Heart right ventricle (tissue), 16 donors: ENCODE data around the gene IRX4. TPM values are rescaled to one million over a fixed set of nuclear protein-coding genes. Genes with fewer than 3 reads are reported as not detected.

ENCODE experiments used
- ATAC-seq, 8 donors: fragments of 200-7000 bp; cut with Tn5 transposase; one replicate each; pipeline ENCODE4 v1.9.1; 2020; ENCODE audit warnings: mild to moderate bottlenecking in 8 of 8, moderate library complexity in 8 of 8, moderate number of reproducible peaks in 1 of 8
- DNase-seq, 2 donors: peaks; one replicate each; pipeline ENCODE4 v3.0.0-alpha.2; 2020
- H3K27ac ChIP-seq, 10 donors: fragments of 200-600 bp; sonication (generic) in 2 of 10; one replicate each; pipeline versions ENCODE4 v1.5.0 to v1.8.0; 2020 to 2022; ENCODE audit warnings: mild to moderate bottlenecking in 3 of 10
- H3K27me3 ChIP-seq, 7 donors: fragments of 200-600 bp; one replicate each; pipeline ENCODE4 v1.8.0; 2021 to 2022; ENCODE audit warnings: mild to moderate bottlenecking in 2 of 7
- H3K36me3 ChIP-seq, 9 donors: fragments of 200-600 bp; sonication (generic) in 1 of 9; one replicate each; pipeline versions ENCODE4 v1.5.0 to v1.8.0; 2020 to 2022; ENCODE audit warnings: mild to moderate bottlenecking in 2 of 9
- H3K4me1 ChIP-seq, 9 donors: fragments of 200-600 bp; sonication (generic) in 1 of 9; one replicate each; pipeline versions ENCODE4 v1.5.0 to v1.8.0; 2020 to 2022; ENCODE audit warnings: mild to moderate bottlenecking in 4 of 9
- H3K4me3 ChIP-seq, 10 donors: fragments of 200-600 bp; sonication (generic) in 2 of 10; one replicate each; pipeline versions ENCODE4 v1.5.0 to v1.8.0; 2020 to 2022; ENCODE audit warnings: mild to moderate bottlenecking in 7 of 10, moderate library complexity in 2 of 10
- H3K9me3 ChIP-seq, 11 donors: fragments of 200-600 bp in 10 of 11; sonication (generic) in 2 of 11; one replicate each; pipeline versions ENCODE4 v1.5.0 to v1.8.0; 2013 to 2022; ENCODE audit warnings: mild to moderate bottlenecking in 2 of 11, control low read depth in 1 of 11, moderate library complexity in 1 of 11
- WGBS, 2 donors: extraction: QIAGEN DNeasy Blood & Tissue Kit; methylation state at CpG; one replicate each; pipeline ENCODE4 v1.1.7; 2013; ENCODE audit warnings: inconsistent platforms in 1 of 2; 5-methylcytosine and 5-hydroxymethylcytosine counted together
- intact Hi-C, 10 donors: fragments of 100-400 bp; cut with DNase I; formaldehyde crosslinking; loops; one replicate each; pipeline versions ENCODE4 v1.11.1 to v1.14.2; 2022
- polyA plus RNA-seq, 2 donors: library from polyadenylated mRNA; stranded (reverse); fragments of 200-250 nt; gene quantifications; one replicate each; pipeline ENCODE4 v1.2.3, GENCODE V29; 2013
- total RNA-seq, 10 donors: library from RNA; stranded (reverse); fragmentation: NEBNext Ultra II Directional in 3 of 10; extraction: Animal tissue kit (Norgen Biotek cat#: 25700) in 3 of 10; gene quantifications; one replicate each; pipeline versions ENCODE4 v1.2.1 to v1.2.4, GENCODE V29; 2021 to 2023
- TF ChIP-seq, protein P1 (sequence below), 9 donors: fragments of 200-600 bp; sonication (generic) in 2 of 9; IDR thresholded peaks; one replicate each; pipeline versions ENCODE4 v1.5.0 to v1.8.0; 2021 to 2022; ENCODE audit warnings: antibody characterized with exemption in 9 of 9, mild to moderate bottlenecking in 5 of 9, moderate library complexity in 1 of 9
- donor health status: Arrhythmogenic right ventricular cardiomyopathy.
- donor health status: ischemic (EF 13 %, LVEDD 7.1; RV severe dilation, severe dysfunction).
- donor health status: healthy with polysubstance abuse.
- donor health status: DM: no; HTN: yes; CAD: no.
- donor health status: DM: no; HTN: no; CAD: no.
- donor health status: ischemic (EF 25% LVEDD 6.9; RV normal size, moderate dysfunction).
- donor health status: ischemic (EF 25% LVEDD 5.7; RV mildly dilated, moderate dysfunction).
- donor health status: healthy.
- donor health status: DM: yes; HTN: yes; CAD: no.
- donor health status: Ischemic cardiomyopathy.
- donor health status: ischemic (EF 35%, LVEDD 5.7; RV mildly dilated, moderate dysfunction).
- donor health status: nonischemic (EF 11% LVEDD 7.7; RV severe dilation, severe dysfunction).
- donor health status: DM: yes; HTN: yes; CAD: no.
- donor health status: PGD.
- donor health status: ischemic (EF 29% LVEDD 5.4; RV normal size, mild dysfunction).
- donor health status: nonischemic (EF 23%, LVEDD 6.1; RV moderate dilation, normal function).

Gene IRX4
- total and polyA plus RNA-seq, 12 donors = 6.1 to 19.1 (median 11.2) TPM

DNA sequence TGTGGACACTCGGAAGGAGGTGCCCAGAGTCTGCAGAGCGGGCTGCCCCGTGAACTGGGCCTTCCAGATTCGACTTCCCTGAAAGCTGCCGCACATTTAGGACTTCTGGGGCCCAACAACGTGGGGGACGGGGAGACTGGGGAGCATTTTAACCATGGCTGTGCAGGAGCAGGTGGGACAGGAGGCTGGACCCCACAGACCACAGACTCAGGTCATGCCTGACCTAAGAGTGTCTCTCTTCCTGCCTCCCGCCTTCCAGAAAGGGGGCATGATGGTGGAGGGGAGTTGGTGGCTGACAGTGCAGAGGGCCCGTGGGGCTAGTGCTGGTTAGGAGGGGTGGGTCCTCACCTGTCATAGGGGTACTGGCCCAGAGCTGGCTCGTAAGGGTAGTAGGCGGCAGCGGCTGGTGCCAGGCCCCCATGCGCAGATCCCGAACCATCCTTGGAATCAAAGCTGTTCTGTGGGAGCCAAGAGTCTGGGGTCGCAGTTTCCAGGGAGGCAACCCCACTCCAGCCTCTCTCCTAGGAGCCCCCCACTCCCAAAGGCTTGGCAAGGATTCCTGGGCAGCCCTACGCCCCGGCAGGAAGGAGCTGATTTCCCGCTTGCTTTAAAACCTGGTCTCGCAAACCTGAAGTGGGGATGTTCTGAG, 2.2 kb downstream of the IRX4 start:
- WGBS, 2 donors = 37 to 59% methylated on average over 19 of the region's 19 CpGs
- TF ChIP-seq, protein P1, sequence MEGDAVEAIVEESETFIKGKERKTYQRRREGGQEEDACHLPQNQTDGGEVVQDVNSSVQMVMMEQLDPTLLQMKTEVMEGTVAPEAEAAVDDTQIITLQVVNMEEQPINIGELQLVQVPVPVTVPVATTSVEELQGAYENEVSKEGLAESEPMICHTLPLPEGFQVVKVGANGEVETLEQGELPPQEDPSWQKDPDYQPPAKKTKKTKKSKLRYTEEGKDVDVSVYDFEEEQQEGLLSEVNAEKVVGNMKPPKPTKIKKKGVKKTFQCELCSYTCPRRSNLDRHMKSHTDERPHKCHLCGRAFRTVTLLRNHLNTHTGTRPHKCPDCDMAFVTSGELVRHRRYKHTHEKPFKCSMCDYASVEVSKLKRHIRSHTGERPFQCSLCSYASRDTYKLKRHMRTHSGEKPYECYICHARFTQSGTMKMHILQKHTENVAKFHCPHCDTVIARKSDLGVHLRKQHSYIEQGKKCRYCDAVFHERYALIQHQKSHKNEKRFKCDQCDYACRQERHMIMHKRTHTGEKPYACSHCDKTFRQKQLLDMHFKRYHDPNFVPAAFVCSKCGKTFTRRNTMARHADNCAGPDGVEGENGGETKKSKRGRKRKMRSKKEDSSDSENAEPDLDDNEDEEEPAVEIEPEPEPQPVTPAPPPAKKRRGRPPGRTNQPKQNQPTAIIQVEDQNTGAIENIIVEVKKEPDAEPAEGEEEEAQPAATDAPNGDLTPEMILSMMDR (IDR thresholded peaks at IDR 0.05) = no peak
- intact Hi-C loops = loop anchor here in 4 of 10 donors (5.0 to 10.0 kb wide), 2 partner anchors 76 to 78 kb away; partner anchors contain the start of gene NDUFS6 (in 4 of the 4)
- DNase-seq (no peak), ATAC-seq (no peak)
- Histone ChIP-seq H3K27me3 (peaks cover 21 to 98% (median 96%) of the 10 kb centered on the region in 7 donors), H3K9me3 (no peaks in the 10 kb centered on the region), H3K4me3 (no peak overlapping the region), H3K27ac (no peak overlapping the region), H3K36me3 (peaks cover 0 to 7% (median 0%) of the 10 kb centered on the region in 9 donors), H3K4me1 (peaks cover 0 to 43% (median 31%) of the 10 kb centered on the region in 9 donors)

- H3K36me3 ChIP-seq = peaks cover 0 to 7% (median 0%) of the 10 kb centered on the region in 9 donors
- H3K4me3 ChIP-seq = no peak overlapping the region
- DNase-seq (no peak), ATAC-seq (no peak)
- 31 to 49% methylated on average over 48 of the region's 48 CpGs for WGBS, 2 donors
- no peaks in the 10 kb centered on the region for H3K9me3 ChIP-seq
- H3K27me3 ChIP-seq = peaks cover 25 to 98% (median 96%) of the 10 kb centered on the region in 7 donors
- H3K4me1 ChIP-seq = peaks cover 0 to 39% (median 31%) of the 10 kb centered on the region in 9 donors
- intact Hi-C loops = loop anchor here in 4 of 10 donors (5.0 to 10.0 kb wide), 2 partner anchors 75 to 77 kb away; partner anchors contain the start of gene NDUFS6 (in 4 of the 4)
- H3K27ac ChIP-seq = no peak overlapping the region
- TF ChIP-seq, protein P1 (IDR thresholded peaks at IDR 0.05) = no peak
These were observed 3.1 kb downstream of the IRX4 start for GRCh38 chr5:1879292-1880263.

DNA sequence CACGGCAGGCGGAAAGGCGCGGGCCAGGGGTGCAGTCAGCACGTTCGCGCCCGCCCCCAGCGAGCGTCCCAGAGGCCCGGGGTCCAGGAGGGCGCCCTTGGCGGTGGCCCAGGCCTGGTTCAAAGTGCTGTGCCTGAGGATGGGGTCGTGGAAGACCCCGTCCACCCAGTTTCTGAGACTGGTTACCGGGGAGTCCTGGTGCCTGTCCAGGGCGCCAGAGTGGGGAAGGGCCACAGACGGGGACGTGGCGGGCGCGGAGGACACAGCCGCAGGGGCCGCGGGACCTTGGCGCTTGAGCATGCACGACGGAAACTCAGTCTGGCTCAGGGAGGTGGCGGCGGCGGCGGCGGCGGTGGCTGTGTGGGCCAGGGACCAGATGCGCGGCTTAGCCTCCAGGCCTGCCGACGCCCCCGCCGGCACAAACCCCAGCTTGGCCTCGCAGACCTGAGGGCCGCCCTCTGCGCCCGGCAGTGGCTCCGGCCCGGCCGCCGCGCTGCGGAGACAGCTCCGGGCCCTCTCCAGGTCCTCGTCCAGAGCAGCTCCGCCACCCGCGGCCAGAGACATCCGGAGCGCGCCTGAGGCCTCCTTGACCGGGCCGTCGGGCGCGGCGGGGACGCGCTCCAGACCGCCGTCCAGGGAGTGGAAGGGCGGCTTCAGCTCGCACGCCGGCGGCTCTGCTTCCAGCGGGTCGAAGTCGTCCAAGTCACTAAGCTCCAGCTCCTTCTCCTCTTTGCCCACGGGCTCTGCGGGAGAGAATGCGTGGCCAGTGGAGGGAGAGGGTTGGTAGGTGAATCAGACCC, 4.5 kb downstream of the IRX4 start:
- TF ChIP-seq, protein P1 (IDR thresholded peaks at IDR 0.05) = no peak
- WGBS, 2 donors = 23 to 55% methylated on average over 74 to 79 of the region's 79 CpGs
- peaks cover 0 to 7% (median 0%) of the 10 kb centered on the region in 9 donors for H3K36me3 ChIP-seq
- intact Hi-C loops = no loop called here
- H3K27ac ChIP-seq = no peak overlapping the region
- H3K27me3 ChIP-seq = peaks cover 25 to 98% (median 96%) of the 10 kb centered on the region in 7 donors
- ATAC-seq (no peak), DNase-seq (no peak)
- H3K4me1 ChIP-seq = peaks cover 0 to 28% (median 18%) of the 10 kb centered on the region in 9 donors
- no peak overlapping the region for H3K4me3 ChIP-seq
- H3K9me3 ChIP-seq = no peaks in the 10 kb centered on the region
